Measurements from ENCODE around the gene TMEM63A.
"Not testable (repeated sequence)": the region's sequence is repeated elsewhere in the genome, so short reads cannot be mapped to it uniquely, and the experiment has no call there.

The TMEM63A gene

GRCh38 chr1:225813214-225813964 lies 68.8 kb downstream of the TMEM63A start:
- in situ Hi-C loops (cut with HindIII; ENCODE audit: low sequenced_read_pairs): no loop called here
- DNase-seq (ENCODE audit: low read depth, low spot score): peak; percentile 70
- no peak for TF ChIP-seq CTCF (IDR thresholded peaks at IDR 0.05; ENCODE audit: low read depth, low read length)
- no peak overlapping the region for H3K4me3 ChIP-seq (ENCODE audit: low read depth, low read length)

GRCh38 chr1:225812488-225813213 lies 69.5 kb downstream of the TMEM63A start:
- no peak for DNase-seq (ENCODE audit: low read depth, low spot score)
- no peak for TF ChIP-seq CTCF (IDR thresholded peaks at IDR 0.05; ENCODE audit: low read depth, low read length)
- in situ Hi-C loops (cut with HindIII; ENCODE audit: low sequenced_read_pairs): no loop called here
- no peak overlapping the region for H3K4me3 ChIP-seq (ENCODE audit: low read depth, low read length)

- TF ChIP-seq CTCF (IDR thresholded peaks at IDR 0.05; ENCODE audit: low read depth, low read length): peak; percentile 52
- no peak for DNase-seq (ENCODE audit: low read depth, low spot score)
- H3K4me3 ChIP-seq (ENCODE audit: low read depth, low read length): no peak overlapping the region
- in situ Hi-C loops (cut with HindIII; ENCODE audit: low sequenced_read_pairs): no loop called here
Observed at GRCh38 chr1:225811622-225812487, 70.3 kb downstream of the TMEM63A start.

DNA sequence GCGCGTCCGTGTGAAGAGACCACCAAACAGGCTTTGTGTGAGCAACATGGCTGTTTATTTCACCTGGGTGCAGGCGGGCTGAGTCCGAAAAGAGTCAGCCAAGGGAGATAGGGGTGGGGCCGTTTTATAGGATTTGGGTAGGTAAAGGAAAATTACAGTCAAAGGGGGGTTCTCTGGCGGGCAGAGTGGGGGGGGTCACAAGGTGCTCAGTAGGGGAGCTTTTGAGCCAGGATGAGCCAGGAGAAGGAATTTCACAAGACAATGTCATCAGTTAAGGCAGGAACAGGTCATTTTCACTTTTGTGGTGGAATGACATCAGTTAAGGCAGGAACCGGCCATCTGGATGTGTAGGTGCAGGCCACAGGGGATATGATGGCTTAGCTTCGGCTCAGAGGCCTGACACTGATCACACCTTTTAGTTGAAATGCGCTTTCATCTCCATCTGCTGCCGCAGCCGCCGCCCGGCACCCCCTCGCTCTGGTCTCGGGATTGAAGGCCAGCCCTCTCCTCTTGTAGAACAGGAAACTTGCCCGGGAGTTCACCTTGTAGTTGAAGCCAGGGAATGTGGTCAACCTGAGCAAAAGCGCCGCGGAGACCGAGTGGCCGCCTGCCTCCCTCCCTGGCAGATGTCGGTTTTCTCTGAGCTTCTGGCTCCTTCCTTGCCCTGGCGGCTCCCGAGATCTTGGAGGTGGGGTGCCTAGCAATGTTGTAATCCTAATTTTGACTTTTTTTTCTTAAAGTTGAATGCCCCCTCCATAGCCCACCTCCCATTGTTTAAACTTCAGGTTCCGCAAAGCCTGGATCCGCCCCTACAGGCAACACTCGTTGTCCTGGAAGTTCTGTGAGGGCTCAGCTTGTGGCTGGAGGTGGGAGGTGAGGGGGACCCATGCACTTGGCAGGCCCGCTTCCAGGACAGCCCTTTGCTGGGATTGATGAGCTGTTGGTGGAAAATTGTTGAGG lies 71.3 kb downstream of the TMEM63A start:
- DNase-seq (ENCODE audit: low read depth, low spot score): peak; percentile 9
- in situ Hi-C loops (cut with HindIII; ENCODE audit: low sequenced_read_pairs): not testable (repeated sequence)
- H3K4me3 ChIP-seq (ENCODE audit: low read depth, low read length): peak overlapping the region; percentile 59

DNA sequence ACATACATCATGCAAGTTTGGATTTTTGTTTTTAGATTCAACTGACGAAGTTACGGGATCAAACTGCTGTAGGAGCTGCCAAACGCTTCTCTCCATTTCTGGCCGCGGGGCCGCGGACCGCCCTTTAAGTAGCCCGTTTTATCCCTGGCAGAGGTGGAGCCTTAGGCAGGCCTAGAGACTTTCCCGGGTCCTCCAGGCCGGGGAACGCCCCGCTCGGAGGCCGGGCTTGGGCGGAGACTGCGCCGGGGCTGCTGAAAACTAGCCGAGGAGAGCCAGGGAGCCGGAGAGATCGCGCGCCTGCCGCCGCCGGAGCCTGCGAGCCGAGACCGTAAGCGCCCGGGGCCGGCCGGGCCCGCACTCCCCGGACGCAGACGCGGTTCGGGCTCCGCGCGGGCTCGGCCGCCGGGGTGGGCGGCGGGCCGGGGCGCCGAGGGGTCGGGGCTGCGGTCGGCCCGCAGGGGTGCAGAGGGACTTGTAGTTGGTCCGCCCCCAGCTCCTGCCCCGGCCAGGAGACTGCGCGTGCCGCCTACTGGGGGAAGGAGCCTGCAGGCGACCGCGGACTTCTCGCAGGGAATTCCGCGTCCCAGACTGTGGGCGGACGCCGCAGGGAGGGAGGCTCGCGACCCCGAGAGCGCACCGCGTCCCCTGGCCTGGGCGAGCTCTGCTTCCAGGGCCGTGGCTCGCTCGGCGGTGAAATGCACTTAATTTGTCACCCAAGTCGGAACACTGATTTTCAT lies 72.2 kb downstream of the TMEM63A start, which contains the start of gene EPHX1:
Gene EPHX1, plus strand, starts transcription at position 283 of the 737 bp plus-strand sequence. CDS start 18,606 bp downstream, outside the sequence.
- peak within 1 kb of the TSS; percentile 59 for H3K4me3 ChIP-seq (ENCODE audit: low read depth, low read length)
- no peak for TF ChIP-seq CTCF (IDR thresholded peaks at IDR 0.05; ENCODE audit: low read depth, low read length)
- peak; percentile 88 for DNase-seq (ENCODE audit: low read depth, low spot score)
- in situ Hi-C loops (cut with HindIII; ENCODE audit: low sequenced_read_pairs): no loop called here

DNA sequence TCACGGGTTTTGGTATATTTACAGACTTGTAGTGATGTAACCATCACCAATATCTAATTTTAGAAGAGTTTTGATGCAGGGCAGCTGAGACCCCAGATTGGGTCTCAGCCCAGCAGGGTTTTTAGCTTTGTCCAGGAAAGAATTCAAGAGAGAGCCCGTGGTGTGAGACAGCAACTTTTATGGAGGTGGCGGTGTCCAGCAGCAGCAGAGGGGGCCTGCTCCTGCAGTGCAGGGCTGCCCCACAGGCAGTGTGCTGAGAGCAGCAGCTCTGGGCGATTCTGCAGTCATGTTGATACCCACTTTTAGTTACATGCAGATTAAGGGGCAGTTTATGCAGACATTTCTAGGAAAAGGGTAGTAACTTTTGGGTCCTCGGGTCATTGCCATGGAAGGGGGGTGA lies 74.0 kb downstream of the TMEM63A start:
- H3K4me3 ChIP-seq (ENCODE audit: low read depth, low read length): no peak overlapping the region
- in situ Hi-C loops (cut with HindIII; ENCODE audit: low sequenced_read_pairs): no loop called here
- DNase-seq (ENCODE audit: low read depth, low spot score): no peak
- TF ChIP-seq CTCF (IDR thresholded peaks at IDR 0.05; ENCODE audit: low read depth, low read length): no peak

DNA sequence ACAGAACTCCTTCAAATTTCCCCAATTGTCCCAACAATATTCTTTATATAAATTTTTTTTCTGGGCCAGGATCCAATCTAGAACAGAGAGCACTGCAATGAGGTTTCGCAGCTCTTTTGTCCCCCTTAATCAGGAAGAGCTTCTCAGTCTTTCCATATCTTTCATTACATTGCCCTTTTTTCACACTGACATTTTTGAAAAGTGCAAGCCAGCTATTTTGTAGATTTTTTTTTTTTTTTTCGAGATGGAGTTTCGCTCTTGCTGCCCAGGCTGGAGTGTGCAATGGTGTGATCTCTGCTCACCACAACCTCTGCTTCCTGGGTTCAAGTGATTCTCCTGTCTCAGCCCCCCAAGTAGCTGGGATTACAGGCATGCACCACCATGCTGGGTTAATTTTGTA lies 75.4 kb downstream of the TMEM63A start:
- DNase-seq (ENCODE audit: low read depth, low spot score); in situ Hi-C loops (cut with HindIII; ENCODE audit: low sequenced_read_pairs); H3K4me3 ChIP-seq (ENCODE audit: low read depth, low read length): not testable (repeated sequence)

All from astrocyte of the spinal cord (primary cell).